ENCODE measurements around the gene SLCO6A1.

SLCO6A1 gene

DNA sequence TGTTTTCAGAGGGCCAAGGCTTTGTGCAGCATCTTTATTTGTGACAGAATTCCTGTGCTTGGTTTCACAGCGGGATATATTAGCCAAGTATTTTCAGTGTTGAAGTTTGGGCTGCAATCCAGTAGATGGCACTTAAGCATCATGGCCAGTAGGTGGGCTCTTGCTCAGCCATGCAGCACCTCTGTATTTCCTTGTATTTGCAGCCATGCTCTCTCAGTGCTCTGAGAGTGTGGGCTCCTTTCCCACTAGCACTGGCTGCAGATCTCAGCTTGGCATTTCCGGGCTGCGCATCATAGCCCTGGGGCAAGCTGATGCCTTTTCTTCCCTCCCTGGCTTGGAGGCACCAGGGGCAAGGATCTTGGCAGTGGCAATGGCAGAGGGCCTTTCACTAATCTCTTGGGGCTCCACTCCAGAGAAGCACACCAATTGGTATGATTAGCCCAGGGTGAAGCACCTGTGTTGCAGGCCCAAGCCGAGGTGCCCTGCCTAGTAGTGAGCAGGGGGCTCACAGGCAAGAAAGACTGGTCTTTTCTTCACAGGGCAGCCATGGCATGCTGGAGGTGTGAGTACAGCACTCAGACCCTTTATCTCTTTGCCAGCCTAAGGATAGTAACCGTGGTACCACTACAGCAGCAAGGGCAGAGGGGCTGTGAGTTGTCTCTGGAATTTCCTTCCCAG lies 48.3 kb downstream of the SLCO6A1 start:
- no peak for DNase-seq

GRCh38 chr5:102433473-102433872 lies 65.3 kb downstream of the SLCO6A1 start:
- no peak for DNase-seq

GRCh38 chr5:102421647-102422046 lies 77.2 kb downstream of the SLCO6A1 start:
- no peak for DNase-seq

DNA sequence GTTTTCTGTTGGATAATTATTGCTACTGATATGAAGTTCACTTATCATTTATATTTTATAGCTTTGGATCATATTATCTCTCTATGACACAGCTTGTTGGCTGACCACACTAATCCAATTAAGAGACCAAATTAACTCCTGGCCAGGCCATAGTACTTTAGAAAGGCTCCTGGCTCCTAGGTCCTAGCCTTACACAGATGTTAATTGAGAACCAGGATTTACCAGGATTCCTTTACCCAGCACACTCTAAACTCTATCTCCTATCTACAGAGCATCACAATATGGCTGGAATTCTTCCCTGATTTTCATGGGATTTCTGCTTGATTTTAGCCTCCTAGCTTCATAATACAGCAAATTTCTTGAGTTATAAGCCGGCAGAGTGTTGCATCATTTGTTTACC lies 80.3 kb downstream of the SLCO6A1 start:
- no peak for DNase-seq

DNA sequence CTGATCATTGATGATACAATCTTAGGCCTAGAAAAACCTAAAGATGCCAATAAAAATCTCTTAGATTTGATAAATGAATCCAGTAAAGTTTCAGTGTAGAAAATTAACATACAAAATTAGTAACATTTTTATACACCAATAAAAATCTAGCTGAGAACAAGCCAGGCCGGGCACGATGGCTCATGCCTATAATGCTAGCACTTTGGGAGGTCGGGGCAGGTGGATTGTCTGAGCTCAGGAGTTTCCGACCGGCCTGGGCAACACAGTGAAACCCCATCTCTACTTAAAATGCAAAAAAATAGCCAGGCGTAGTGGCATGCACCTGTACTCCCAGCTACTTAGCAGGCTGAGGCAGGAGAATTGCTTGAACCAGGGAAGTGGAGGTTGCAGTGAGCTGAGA lies 84.4 kb downstream of the SLCO6A1 start:
- DNase-seq: no peak

DNA sequence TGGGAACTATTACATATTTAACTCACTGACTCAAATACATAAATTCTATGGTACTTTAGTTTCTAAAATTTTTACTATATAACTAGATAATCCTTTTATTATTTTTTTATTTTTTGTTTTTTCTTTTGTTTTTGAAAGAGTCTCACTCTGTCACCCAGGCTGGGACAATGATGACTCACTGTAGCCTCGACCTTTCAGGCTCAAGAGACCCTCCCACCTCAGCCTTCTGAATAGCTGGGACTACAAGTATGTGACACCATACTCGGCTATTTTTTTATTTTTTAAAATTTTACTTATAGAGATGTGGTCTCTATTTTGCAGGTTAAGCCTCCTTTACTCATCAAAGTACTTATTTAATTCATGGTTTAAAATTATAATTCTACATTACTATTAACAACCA lies 110.6 kb downstream of the SLCO6A1 start:
- no peak for DNase-seq

GRCh38 chr5:102385365-102385764 lies 113.4 kb downstream of the SLCO6A1 start:
- DNase-seq: no peak

DNA sequence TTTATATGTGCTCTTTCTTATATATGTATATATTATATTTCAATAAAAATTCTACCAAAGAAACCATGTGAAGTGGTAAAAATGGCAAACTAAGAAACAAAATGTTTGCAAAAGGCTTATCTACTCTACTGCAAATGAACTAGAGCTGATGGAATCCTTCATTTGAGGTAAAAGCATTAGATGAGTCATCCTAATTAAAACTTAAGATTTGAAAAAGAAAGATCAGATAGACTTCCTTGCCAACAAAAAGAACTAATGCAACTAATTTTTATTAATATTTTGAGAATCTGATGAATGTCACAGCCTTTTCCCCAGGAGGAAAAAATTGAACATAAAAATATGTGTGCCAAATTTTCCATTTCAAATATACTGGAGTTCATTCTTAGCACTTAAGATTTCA lies 118.6 kb downstream of the SLCO6A1 start:
- DNase-seq: no peak

DNA sequence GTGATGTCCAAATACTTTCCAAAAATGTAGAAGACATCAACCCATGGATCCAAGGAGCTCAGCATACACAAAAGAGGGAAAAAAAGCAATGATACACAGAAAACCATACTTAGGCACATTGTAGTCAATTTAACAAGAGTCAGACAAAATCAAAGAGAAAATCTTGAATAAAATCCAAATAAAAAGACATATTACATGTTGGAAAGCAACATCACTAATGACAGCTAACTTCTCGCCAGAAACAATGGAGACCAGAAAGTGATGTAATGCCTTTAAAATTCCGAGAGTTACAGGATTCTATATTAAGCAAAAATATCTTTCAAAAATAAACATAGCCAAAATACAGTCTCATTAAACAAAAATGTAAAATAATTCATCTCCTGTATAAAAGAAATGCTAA lies 122.9 kb downstream of the SLCO6A1 start:
- no peak for DNase-seq

- no peak for DNase-seq
Measured at GRCh38 chr5:102375272-102375671, 123.5 kb downstream of the SLCO6A1 start.

DNA sequence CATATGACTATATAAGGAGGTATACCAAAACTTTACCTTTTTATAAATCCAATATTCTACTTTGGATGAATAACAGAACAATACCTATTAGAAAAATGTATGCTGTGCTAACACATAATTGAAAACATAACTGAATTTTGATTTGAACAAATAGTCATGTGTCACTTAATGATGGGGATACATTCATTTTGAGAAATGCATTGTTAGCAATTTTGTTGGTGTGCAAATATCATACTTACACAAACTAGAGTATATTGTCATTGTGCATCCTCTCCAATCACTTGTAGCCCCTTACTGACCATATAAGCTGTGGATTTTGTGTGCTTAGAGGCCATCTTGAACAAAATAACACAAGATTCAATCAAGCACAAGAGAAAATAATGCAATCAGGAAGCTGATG lies 130.4 kb downstream of the SLCO6A1 start:
- DNase-seq: no peak

GRCh38 chr5:102341681-102342288 lies 157.0 kb downstream of the SLCO6A1 start:
- peak; percentile 70 for DNase-seq

- no peak for DNase-seq
Measured at GRCh38 chr5:102324714-102325113, 174.1 kb downstream of the SLCO6A1 start.
